GM21825 (cell line): ENCODE results near the gene OGFOD3.
"Not testable (repeated sequence)": the region's sequence is repeated elsewhere in the genome, so short reads cannot be mapped to it uniquely, and the experiment has no call there.

Source experiments
- ATAC-seq: cut with Tn5 transposase; IDR thresholded peaks from one replicate; pipeline ENCODE4 v1.9.1; 2021; ENCODE audit warnings: mild to moderate bottlenecking, moderate library complexity; ENCODE audit not compliant: unreplicated experiment

OGFOD3 gene

GRCh38 chr17:82434216-82434565 lies 15.8 kb upstream of the OGFOD3 start:
- ATAC-seq = no peak

DNA sequence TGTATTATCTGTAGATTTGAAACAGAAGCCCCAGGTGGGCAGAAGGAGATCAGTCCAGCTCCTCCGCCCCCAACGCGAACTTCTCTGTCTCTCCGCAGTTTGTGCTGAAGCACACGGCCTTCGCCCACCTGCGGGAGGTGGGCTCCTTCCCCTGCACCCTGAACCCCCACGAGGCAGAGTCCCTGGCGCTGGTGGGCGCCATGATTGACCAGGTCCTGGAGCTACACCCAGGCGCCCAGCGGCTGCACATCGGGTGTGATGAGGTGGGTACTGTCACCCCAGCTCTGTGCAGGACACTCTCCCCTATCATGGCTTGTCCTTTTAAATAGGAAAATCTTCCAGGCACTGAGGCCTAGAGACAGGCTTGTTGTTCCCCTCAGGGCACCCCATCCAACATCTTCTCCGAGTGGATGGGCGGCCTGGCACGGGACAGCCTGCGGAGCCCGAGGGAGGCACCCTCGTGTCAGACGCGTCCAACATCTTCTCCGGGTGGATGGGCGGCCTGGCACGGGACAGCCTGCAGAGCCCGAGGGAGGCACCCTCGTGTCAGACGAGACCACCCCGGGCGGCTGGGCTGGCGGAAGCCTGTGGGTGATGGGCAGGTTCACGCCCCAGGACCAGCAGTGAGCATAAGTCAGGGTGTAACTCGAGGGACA lies 15.3 kb upstream of the OGFOD3 start:
- ATAC-seq = no peak

DNA sequence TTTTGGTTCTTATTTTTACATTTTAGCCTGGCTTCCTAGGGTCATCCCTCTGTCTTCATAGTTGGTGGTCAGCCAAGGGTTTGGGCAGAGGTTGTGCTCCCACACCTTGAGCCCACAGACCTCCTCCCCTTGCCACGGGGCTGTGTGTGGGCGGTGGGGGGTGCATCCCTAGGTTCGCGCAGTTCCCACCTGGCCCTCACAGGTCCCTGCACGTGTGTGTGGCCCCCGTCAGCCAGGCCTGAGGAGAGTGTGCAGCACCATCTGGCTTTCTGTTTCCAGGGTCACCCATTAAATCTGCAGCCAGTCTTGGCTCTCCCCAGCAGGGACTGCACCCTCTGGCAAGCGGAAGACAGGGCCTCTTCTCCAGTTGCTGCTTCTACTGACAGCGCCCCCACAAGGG lies 13.6 kb upstream of the OGFOD3 start:
- ATAC-seq = no peak

- no peak for ATAC-seq
These were observed 11.4 kb upstream of the OGFOD3 start for GRCh38 chr17:82429824-82430223.

DNA sequence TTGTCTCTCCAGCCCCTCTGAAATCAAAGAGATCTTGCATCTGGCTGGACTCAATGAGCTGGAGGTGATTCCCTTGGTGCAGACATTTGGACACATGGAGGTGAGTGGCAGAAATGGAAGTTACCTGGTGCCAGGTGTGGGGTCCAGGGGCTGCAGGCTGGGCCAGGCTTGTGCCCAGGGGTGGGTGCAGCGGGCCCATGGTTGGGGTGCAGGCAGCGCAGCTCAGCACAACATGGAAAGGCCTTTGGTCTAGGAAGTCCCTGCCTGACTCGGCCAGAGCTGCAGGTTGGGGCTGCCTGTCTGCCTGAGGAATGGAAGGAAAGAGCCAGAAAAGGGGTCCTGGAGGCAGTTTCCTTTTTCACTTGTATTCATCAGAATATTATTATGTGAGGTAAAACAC lies 10.2 kb upstream of the OGFOD3 start:
- no peak for ATAC-seq

- ATAC-seq = no peak
These were observed 6.4 kb upstream of the OGFOD3 start for GRCh38 chr17:82424863-82425159.

- ATAC-seq = no peak
These were observed 5.8 kb upstream of the OGFOD3 start for GRCh38 chr17:82424001-82424862.

DNA sequence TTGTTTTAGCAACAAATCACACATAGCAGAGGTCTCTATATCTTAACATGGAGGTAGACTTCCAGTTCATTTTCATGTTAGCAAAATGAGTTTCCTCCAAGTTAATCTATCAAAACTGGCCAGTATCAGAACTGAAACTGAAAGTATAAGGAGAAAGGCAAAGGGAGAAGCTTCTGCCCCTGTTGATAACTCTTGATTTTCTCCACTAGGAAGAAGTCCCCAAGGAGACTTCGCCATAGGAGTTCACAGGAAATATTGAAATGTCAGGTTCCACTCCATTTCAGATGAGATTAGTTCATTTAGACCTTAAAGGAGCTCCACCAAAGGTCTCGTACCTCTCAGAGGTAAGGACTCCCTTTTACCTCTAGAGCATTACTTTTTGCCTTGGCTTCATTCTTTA lies 1.2 kb upstream of the OGFOD3 start:
- no peak for ATAC-seq

- no peak for ATAC-seq
These were observed 1.6 kb downstream of the OGFOD3 start for GRCh38 chr17:82416771-82417170.

- no peak for ATAC-seq
These were observed 2.1 kb downstream of the OGFOD3 start for GRCh38 chr17:82416264-82416663.

DNA sequence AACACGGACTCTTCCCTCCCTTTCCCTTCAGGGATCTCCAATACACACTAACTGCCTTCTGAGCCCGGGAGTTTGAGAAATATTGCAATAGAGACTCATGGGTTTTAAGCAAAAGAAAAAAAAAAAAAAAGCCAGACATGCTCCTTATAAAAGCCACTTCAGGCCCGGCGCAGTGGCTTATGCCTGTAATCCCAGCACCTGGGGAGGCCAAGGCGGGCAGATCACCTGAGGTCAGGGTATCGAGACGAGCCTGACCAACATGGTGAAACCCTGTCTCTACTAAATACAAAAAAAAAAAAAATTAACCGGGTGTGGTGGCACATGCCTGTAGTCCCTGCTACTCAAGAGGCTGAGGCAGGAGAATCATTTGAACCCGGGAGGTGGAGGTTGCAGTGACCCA lies 2.6 kb downstream of the OGFOD3 start:
- ATAC-seq = no peak

DNA sequence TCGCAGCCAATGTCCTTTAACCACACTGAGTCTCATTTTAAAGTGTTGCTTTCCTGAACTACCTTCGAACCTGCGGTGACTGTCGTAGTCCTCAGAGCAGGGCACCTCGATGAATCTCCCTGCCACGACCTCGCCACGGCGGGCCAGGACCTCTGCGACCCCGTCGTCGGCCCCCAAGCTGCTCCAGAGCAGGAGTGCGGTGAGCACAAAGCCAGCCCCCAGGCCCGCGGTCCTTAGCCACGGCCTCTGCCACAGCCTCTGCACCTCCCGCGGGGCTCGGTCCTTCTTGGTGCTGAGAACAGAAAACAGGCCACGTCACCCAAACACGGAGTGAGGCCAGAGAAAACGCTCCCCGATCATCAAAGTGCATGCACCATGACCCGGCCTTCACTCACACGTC lies 3.0 kb downstream of the OGFOD3 start:
- no peak for ATAC-seq

GRCh38 chr17:82414548-82415281 lies 3.7 kb downstream of the OGFOD3 start:
- no peak for ATAC-seq

DNA sequence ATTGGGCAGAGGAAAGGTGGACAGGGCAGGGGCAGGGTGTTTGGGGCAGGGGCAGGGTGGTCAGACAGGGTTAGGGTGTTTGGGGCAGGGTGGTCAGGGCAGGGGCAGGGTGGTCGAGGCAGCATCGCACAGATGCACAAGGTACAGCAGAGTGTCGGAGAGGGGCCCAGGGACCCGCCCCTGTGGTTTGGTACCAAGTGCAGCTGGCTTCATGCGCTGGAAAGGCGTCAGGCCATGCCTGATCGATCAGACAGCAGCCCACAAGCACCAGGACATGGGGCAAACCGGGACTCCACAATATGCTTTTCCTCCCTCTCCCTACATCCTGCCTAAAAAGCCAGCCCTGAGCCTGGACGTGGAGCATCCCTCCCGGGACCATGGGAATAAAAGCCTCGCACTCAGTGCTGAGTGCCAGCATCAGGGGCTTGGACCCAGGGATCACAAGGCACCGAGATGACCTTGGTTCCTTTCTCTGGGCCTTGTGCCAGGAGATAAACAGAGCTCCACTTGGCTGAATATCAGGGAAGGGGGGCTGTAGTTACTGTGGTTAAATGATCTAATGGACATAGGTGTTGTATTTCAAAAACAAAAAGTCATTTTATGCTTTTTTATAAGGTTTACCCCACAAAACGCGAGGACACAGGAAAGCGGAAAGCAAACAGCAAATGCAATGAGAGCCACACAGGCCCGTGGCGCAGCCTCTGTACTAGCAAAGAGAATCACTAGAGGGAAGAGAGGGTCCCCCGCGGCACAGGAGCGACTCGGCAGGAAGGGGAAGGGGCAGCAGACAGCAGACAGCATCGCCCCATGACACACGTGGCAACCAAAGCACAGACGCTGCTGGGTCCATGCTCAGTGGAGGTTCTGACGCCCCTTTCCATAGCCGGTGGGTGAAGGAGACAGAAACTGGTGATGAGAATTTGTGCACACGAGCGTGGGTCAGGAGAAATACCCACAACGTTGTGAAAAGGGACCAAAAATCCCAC lies 5.6 kb downstream of the OGFOD3 start:
- no peak for ATAC-seq

- not testable (repeated sequence) for ATAC-seq
These were observed 6.3 kb downstream of the OGFOD3 start for GRCh38 chr17:82412081-82412480.

DNA sequence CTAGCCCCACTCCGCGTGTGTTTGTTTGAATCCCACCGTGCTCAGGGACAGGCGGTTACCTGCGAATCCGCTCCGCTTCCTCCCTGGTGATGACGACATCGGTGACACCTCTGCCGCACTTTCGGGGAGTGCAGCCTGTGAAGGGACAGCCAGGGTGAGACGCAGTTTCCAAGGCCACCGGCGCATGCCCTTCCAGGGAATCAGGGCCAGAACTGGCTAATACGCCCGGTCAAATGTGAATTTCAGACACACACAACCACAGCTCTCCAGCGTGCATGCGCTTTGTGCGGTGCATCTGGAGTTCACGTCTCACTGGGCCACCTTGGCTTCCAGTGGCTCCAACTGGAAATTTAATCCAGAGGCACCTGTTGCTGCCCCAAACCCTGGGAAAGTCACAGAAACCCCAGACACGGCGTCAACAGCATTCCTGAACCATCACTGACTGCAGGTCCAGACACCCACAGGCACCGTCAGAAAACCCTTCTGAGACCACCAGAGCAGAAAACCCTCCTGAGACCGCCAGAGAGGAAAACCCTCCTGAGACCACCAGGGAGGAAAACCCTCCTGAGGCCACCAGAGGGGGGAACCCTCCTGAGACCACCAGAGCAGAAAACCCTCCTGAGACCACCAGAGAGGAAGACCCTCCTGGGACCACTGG lies 6.9 kb downstream of the OGFOD3 start:
- no peak for ATAC-seq

GRCh38 chr17:82410014-82410716 lies 8.2 kb downstream of the OGFOD3 start:
- ATAC-seq = no peak

GRCh38 chr17:82408938-82409318 lies 9.5 kb downstream of the OGFOD3 start:
- no peak for ATAC-seq

DNA sequence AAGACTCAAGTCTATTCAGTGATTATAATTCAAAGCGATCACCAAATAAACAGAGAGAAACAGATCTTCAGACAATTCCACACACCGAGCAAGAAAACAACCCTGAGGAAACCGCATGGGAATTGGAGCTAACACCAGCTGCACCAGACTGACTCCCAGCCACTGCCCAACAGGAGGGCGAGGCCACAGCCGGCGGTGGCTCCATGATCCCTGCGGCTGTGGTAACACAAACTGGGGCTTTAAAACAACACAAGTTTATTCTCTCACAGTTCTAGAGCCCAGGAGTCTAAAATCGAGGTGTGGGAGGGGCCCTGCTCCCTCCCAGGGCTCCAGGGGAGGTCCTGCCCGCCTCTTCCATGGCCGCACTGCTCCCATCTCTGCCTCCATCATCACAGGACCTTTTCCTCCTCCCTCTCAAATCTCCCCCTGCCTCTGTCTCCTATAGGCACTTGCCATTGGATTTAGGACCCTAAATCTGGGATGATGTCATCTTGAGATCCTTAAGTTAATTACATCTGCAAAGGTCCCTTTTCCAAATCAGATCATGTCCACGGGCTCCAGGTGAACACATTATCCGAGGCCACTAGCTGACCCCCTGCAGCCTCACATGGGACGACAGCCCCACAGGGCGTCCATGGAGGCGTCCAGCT lies 10.0 kb downstream of the OGFOD3 start:
- no peak for ATAC-seq
